HG03378 (cell line): Measurements from ENCODE around the gene KCNN3.

ENCODE experiments used
- ATAC-seq: cut with Tn5 transposase; IDR thresholded peaks from one replicate; pipeline ENCODE4 v1.9.1; 2021; ENCODE audit warnings: mild to moderate bottlenecking, moderate library complexity; ENCODE audit not compliant: unreplicated experiment

KCNN3 gene

DNA sequence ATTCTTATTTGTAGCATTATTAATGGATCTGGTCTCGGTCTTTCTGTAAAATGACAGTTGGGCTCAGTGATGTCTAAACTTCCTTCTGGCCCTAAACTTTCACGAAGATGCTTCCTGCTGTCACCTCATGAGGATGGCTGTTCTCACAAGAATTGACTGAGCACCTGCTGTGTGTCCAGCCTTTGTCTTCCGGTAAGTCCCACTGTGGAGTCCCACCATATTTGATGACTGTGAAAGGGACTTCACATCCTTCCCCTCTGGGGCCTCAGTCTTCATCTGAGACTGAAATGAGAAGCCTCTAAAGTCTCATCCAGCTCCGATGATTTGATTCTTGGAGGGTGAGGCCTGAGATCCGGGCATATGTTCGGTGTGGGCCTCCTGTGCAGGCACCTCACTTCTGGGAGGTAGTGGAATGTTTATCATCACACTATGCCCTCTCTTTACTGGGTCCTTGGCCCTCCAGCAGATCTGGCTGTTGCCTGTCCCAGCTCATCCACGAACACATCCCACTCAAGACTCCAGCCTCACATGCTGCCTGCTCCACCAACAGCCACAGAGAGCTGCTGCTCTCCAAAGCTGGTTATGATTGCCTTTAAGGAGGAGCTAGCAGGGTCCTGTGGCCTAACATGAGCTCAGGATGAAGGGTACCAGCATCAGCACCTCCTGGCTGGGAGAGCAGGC, 95.8 kb downstream of the KCNN3 start:
- ATAC-seq, result no peak

DNA sequence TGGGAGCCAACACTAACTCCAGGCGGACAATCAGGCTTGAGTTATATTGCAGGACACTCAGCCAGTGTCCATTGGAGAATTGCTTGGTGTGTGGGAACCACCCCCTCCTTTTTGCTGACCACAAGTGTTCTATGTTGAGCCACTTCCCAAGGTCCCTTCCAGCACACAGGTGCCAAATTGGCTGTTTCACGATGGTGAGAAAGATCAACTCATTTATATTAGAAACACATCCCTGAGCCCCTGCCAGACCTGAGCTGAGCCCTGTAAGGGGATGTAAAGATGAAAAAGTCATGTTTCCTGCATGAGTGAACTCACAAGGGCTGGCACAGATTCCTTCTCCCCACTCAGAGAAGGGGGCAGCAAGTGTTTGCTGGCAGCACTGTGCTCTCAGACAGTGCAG, 96.5 kb downstream of the KCNN3 start:
- no peak for ATAC-seq

DNA sequence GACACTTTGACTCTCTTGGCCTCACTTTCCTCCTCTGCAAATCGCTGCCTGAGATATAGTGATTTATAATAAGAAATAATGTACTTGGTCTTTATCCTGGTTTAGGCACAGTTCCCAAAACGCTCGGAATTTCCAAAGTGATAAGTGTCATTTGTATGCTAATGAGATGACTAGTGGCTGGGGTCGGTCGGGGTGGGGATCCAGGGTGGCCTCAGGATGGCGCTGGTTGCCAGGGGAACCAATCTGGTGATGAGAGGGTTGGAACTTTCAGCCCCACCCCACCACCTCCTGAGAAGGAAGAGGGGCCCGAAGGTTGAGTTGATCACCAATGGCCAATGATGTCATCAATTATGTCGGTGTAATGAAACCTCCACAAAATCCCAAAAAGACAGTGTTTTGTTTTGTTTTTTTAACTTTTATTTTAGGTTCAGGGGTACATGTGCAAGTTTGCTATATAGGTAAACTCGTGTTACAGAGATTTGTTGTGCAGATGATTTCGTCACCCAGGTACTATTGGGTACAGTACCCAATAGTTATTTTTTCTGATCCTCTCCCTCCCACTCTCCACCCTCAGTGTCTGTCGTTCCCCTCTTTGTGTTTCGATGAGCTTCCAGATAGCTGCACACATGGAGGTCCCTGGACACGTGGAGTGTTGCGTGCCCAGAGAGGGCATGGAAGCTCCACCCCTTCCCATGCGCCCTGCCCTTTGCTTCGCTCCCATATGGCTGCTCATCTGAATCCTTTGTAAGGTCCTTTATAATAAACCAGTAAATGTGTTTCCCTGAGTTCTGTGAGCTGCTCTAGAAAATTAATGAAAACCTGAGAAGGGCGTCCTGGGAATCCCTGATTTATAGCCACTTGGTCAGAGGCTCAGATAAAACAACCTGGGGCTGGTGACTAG, 97.2 kb downstream of the KCNN3 start:
- ATAC-seq, result no peak

DNA sequence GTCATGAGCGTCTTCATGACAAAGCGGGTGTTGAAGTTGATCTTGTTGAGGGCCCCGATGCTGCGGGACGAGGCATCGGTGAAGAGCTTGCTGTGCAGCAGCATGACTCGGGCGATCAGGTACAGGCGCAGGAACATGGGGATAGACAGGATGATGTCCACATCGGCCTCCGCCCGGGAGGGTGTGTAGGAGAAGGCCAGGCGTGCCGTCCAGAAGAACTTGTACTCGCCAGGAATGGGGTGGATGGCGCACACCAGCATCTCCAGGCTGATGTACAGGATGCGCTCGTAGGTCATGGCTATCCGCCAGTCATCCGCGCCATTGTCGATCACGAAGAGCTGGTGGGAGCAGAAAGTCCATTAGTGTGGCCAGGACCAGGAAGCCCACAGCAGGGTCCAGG, 98.0 kb downstream of the KCNN3 start:
- no peak for ATAC-seq

DNA sequence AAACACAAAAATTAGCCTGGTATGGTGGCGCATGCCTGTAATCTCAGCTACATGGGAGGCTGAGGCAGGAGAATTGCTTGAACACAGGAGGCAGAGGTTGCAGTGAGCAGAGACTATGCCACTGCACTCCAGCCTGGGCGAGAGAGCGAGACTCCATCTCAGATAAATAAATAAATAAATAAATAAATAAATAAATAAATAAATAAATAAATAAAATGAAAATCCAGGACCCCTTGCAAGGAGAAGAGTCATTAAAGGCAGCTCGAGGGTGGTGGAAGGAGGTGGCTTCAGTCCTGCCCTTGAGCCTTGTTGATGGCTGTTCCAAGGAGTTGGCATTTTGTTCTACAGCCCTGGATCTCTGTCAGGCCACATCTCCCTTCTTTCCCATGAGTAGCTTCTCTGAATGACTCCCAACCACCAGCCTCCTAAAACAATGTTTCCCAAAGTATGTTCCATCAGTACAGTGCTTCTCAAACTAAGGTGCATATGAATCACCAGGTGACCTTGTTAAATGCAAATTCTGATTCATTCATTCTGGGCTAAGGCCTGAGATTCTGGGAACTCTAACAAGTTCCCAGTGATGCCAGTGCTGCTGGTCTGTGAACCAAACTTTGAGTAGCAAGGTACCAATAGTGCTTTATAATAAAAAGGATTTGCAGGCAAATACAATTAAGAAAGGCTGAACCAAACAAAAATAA, 99.0 kb downstream of the KCNN3 start:
- no peak for ATAC-seq

DNA sequence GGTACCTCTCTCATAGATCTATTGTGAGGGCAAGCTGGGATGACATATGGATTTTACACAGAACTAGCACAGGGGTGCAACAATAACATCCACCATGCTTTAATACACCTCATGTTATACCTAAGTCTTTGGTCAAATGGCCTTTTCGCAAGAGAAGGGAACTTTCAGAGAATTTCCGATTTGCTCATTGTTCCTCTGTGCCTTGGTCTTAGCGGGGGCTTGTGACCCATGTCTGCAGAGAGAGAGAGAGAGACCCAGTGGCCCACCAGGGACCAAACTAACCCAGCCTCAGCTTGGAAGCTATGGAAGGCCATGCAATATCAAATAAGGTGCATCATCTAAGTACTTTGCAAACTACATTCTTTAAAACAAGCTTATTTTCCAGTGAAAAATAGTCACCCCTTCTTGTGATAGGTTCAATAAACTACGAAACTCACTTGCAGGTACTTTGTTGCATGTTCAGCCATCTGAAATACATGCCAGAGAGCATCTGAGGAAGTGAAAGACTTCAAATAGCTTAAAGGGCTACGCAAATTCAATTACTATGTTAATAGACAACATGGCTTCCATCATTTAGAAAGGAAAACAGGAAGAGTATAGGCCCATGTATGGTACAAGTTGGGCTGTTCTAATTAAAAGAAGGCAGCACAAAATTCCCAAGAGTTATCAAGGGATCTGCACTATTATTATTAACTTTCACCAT, 100.7 kb downstream of the KCNN3 start:
- ATAC-seq, result no peak

DNA sequence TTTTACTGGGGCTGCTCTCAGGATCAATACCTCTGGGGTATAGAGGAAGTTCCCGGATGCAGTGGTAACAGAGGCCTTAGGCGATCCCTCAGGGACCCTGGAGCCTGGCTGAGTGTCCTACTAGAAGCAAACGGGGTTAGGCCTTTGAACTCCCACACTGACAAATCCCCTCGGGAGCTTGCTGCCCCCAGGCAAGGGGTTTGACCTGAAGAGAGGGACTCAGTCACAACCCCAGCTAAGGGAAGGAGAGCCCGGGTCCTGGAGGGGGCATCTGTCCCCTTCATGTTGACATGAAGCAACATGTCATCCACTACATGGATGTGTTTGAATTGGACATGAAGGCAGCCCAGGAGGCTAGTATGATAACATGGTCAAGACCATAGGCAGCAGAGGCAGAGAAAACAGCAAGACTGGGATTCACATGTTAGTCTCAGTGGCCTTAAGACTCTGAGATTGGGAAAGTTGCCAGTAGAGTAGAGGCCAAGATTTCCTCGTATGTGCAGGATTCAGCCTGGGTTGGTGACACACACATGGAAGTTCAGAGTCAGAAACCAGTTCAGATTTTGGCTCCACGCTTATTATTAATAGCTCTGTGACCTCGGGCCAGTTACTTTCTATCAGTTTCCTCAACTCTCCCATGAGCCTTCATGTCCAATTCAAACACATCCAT, 101.5 kb downstream of the KCNN3 start:
- ATAC-seq, result no peak

DNA sequence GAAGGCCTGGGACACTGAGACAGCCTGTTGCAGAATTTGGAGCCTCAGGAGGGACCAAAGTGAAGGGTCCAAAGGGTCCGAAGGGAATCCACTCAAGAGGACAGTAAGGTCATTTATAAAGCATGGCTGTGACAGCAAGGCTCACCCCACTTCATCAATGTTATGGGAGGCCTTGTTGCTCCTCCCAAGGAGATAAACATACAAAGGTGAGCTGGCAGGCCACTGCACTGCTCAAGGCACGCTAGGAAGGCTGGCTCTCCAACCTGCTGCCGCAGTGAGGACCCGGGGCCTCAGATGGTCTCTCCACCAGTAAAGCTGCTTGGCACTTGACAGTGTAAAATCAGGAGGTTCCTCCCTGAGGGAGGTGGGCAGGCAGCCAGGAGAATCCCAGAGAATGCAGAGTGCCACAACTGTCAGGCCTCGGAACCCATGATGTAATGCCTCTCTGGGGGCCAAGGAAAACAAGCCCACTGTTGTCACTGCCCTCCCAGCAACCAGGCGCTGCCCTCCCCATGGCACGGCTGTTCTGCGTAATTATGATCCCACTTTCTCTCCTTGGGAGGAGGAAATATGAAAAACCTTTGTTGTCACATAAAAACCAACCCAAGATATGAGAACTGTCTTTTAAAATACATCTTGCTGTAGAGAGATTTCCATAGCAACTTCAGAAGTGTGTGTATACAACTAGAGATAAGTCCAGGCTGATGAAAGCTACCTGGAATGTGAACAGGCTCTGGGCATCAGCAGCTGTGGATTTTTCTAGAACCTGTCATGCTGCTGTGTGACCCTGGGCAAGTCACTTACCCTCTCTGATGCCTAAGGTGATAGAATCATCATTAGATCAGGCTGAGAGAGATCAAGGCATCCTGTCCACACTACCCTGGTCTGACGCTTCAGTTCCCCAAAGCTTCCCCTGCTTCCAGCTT, 102.5 kb downstream of the KCNN3 start:
- no peak for ATAC-seq

DNA sequence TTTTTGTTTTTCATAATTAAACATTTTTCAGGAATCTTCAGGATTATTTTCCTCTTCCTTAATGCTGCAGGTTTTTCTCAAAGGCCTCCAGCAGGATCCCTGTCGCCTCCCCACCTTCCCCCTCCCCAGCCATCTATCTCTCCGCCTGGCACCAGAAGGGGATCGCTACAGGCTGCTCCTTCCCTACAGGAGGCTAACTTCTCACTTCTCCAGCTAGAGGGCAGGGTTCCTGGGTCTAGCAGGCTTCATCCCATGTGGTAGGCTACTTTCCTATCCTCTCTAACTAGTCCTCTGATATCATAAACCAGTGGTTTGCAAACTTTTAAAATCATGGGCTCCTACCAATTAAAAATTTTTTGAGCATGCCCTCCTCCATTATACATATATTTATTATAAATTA, 104.1 kb downstream of the KCNN3 start:
- ATAC-seq, result no peak

DNA sequence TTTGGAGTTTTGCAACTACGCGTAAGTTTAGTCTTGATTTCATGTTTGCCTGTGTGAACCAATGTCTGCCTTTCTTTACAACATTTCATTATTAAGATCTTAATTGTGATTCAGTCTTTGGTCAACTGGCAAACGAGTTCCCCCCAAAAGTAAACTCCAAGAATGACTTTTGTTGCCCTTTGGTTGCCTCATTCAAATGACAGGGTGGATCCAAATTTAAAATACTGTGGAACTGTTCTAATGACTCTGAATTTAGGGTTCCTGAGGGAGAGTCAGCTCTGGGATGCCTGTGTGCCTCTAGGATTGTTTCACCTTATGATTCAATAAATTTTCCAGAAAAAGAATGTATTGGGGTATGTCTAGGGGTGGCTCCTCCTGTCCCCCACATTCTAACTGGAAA, 105.3 kb downstream of the KCNN3 start:
- no peak for ATAC-seq

DNA sequence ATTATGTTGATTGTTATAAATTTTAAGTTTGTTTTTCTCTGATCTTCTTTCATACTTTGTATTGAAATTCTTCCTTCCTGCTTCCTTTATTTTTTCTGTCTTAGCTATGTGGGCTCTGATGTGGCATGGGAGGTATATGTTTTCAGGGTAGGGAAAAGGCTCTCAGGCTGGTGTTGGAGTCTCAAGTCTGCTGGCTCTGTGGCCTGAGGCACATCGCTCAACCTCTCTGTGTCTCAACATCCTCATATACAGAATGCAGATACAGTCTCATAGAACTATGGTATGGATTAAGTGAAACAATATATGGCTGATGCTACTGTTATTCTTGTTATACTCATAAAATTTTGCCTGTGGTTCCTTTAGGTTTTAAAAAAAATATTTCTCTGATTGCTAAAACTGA, 105.9 kb downstream of the KCNN3 start:
- ATAC-seq, result no peak

DNA sequence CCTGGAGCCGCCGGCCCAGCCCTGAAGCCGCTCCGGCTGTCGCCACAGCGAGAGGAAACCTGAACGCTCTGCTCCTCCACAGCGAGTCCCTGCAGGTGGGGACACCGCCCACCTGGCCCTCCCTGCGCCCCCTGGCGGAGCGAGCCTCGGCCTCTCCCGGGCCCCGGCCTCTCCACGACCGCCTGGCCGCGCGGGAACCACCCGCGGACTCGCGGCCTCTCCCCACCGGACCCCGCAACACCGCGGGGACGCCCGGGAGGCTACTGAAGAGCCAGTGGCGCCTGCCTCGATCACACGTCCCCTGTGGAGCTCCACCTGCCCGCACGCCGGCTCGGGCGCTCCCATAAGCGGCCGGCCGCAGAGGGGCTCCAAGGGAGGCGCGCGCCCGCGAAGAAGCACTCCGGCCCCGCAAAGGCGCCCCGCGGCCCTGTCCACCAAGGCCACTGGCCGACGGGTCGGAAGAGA, 109.6 kb downstream of the KCNN3 start:
- no peak for ATAC-seq

DNA sequence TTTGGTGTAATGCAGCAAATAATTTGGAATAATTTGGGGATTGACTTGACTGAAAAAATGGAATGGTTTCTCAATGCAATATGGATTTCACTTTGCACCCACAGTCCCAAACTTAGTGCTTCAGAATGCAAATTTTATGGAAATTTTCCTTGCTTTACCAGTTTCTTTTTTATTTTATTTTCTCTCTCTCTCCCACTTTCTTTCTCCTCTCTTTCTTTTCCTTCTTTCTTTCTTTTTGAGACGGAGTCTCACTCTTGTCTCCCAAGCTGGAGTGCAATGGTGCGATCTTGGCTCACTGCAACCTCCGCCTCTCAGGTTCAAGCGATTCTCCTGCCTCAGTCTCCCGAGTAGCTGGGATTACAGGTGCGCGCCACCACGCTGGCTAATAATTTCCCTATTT, 110.3 kb downstream of the KCNN3 start:
- no peak for ATAC-seq

DNA sequence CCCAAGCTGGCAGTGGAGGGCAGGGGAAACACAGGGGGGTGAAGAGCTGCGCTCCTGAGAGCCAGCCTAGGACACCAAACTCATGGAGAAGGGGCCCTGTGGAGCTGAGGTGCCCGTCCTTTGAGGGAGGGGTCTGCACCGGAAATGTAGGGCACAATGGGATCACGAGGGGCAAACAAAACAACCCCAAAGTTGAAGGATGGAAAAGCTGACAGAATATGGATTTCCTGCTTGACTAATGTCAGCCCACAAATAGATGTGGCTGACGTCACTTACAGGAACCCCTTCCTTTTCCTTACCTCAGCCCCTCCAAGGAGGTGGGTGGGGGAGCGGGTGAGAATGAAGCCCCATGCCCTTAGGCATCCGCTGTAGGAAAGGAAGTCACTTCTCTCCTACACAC, 110.9 kb downstream of the KCNN3 start:
- ATAC-seq, result no peak

DNA sequence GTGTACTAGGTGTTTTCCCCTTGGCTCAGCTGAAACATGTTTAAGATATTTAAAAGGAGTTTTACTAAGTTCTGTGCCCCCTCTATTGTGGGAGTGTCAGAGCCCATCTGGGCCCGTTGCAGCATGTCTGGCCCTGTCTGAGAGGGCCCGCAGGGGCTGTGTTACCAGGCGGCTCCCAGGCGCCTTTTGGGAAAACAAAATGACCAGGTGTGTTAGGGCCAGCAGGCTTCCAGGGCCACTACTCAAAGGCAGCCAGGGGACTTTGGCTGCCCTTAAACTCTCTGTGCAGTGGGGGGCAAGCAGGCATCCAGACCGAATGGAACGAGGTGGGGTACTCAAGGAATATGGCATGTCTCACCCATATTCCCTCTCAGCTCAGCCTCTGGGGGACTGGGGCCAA, 111.7 kb downstream of the KCNN3 start:
- no peak for ATAC-seq

DNA sequence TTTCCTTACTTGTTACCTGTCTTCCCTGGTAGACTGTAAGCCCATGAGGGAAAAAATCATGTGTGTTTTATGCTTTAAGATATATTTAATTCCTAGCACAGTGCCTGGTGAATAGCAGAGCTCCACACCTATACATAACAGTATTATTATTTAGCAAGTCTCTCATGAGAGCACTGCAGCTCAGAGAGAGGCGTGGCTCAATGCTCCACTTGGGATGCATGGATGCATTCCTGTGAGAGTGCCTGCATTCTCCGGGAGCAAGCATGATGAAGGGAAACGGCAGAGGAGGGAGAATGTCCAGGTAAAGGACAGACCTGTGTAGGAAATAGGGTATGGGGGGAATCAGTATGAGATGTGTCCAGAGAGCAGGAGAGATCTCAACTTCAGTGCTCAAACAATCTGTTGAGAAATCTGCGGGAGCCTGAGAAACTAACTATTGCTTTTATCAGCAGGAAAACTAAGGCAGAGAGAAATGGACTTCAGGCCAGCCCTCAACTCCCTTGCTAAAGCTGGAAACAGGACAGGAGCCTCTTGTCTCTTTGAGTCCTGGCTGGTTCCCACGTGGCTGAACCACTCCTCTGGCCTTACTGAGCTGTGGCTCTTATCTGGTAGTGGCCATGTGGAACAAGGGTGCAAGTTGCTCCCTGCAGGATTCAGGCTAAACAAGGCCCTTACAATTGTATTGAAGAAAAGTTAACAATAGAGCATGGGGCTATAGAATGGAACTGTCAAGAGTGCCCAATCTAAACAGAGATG, 113.1 kb downstream of the KCNN3 start:
- ATAC-seq, result no peak

DNA sequence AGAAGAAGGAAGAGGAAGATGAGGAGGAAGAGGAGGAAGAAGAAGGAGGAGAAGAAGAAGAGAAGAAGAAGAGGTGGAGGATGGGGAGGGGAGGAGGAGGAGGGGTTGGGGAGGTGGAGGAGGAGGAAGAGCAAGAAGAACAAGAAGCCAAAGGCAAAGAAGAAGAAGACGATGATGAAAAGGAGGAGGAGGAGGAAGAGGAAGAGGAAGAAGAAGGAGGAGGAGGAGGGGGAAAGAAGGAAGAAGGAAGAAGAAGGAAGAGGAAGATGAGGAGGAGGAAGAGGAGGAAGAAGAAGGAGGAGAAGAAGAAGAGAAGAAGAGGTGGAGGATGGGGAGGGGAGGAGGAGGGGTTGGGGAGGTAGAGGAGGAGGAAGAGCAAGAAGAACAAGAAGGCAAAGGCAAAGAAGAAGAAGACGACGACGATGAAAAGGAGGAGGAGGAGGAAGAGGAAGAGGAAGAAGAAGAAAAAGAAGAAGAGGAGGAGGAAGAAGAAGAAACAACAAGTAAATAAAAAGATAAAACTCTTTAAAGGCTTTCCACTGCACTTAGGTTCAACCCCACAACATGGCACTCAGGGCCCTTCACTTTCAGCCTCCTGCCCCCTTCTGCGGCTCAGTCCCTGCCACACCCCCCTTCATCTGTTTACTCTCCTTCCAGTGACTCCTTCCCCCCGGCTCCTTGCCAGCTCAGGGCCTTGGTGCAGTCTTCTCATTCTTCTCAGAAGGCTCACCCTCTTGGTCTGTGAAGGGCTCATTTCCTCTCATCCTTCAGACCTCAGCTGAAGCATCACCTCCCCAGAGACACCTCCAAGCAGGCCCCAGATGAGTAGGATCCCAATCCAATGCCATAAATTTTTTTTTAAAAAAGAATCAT, 114.0 kb downstream of the KCNN3 start:
- no peak for ATAC-seq

DNA sequence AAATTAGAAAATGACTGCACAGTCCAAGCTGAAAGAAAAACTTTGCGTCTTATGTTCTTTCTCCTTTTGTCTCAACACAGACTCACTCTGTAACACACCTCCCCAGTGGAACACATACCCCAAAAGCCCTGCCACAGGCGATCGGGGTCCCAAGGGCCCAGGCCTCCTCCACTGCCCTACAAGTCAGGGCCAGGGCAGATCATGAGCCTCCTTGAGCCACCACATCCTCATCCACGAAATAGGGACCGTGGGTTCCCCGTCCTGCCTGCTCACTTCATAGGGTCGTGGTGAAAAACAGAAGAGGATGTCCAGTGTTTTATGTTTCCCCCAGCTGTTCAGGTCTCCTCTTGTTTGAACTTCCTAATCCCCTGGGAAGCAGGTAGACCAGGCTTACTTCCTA, 116.7 kb downstream of the KCNN3 start:
- ATAC-seq, result no peak
